Right ventricle myocardium superior (tissue), 1 donor: Measurements from ENCODE around the gene CHCHD2. TPM values are rescaled to one million over a fixed set of nuclear protein-coding genes. Genes with fewer than 3 reads are reported as not detected.
"Not testable (repeated sequence)": the region's sequence is repeated elsewhere in the genome, so short reads cannot be mapped to it uniquely, and the experiment has no call there.

ENCODE experiments used
- ATAC-seq: fragments of 200-7000 bp; cut with Tn5 transposase; one replicate; pipeline ENCODE4 v1.9.1; 2020; ENCODE audit warnings: mild to moderate bottlenecking; ENCODE audit not compliant: poor library complexity
- DNase-seq: peaks from one replicate; pipeline ENCODE4 v3.0.0-alpha.2; 2020
- intact Hi-C: fragments of 100-400 bp; cut with DNase I; formaldehyde crosslinking; loops from one replicate; pipeline ENCODE4 v1.11.2; 2022
- total RNA-seq: library from RNA; stranded (reverse); fragmentation: NEBNext Ultra II Directional; extraction: Animal tissue kit (Norgen Biotek cat#: 25700); gene quantifications from one replicate; pipeline ENCODE4 v1.2.1, GENCODE V29; 2021
- donor health status: DM: no; HTN: yes; CAD: no; lungs with severe emphysema.

CHCHD2 gene
- total RNA-seq, 1 donor from 2014 or later = 474 TPM

DNA sequence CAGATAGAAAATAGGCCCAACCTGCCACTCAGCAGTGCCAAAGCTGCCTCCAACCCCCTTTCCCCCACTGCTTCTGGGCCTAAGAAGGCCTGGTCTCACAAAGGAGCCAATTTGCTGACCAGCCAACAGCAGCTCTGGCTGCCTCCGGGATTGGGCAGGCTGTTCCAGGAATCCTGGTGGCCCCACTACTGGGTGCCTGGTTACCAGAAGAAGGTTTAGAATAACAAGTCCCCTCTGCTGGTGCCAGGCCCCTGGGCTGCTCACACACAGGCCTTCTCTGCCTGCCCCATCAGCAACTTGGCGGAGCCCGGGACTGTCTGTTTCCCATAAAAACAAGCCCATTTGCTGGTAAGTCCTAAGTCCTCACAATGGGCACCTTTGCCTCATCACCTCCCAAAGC is 14.7 kb downstream of the CHCHD2 start:
- DNase-seq (peak; percentile 86), ATAC-seq (peak; percentile 88)
- intact Hi-C loops = no loop called here

- DNase-seq = no peak
- intact Hi-C loops = no loop called here
- ATAC-seq = no peak
Measured at GRCh38 chr7:56087445-56087844, 18.8 kb downstream of the CHCHD2 start.

- intact Hi-C loops = no loop called here
- no peak for DNase-seq
- ATAC-seq = no peak
Measured at GRCh38 chr7:56086761-56087160, 19.5 kb downstream of the CHCHD2 start.

DNA sequence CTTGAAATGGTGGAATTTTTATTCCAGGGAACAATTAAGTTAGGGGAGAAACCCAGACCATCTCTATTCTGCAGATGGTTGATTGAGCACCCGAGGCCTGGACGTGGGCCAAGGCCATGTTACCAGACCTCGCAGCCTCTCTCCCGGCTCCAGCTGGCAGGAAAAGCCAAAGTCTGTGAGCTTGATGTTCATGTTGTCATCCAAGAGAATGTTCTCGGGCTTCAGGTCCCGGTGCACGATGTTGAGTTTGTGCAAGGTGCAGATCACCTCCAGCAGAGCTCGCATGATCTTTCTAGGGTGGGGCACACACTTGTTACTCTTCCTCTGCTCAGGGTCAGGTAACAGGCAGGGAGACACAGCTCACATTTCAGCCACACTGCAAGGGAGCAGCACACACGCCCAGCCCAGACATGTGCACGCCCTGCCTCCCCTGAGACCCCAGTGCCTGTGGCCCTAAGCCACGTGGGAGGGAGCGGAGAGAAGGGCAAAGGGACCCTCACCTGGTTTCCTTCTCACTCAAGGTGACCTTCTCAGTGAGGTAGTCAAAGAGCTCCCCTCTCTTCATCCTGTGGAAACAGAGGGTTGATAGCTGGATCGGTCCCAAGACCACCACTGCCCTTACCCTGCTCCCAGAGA is 23.0 kb downstream of the CHCHD2 start:
- peak; percentile 57 for ATAC-seq
- intact Hi-C loops = no loop called here
- DNase-seq = peak; percentile 84

GRCh38 chr7:56081626-56082340 is 24.5 kb downstream of the CHCHD2 start:
- DNase-seq (peak; percentile 38), ATAC-seq (no peak)
- intact Hi-C loops = no loop called here

DNA sequence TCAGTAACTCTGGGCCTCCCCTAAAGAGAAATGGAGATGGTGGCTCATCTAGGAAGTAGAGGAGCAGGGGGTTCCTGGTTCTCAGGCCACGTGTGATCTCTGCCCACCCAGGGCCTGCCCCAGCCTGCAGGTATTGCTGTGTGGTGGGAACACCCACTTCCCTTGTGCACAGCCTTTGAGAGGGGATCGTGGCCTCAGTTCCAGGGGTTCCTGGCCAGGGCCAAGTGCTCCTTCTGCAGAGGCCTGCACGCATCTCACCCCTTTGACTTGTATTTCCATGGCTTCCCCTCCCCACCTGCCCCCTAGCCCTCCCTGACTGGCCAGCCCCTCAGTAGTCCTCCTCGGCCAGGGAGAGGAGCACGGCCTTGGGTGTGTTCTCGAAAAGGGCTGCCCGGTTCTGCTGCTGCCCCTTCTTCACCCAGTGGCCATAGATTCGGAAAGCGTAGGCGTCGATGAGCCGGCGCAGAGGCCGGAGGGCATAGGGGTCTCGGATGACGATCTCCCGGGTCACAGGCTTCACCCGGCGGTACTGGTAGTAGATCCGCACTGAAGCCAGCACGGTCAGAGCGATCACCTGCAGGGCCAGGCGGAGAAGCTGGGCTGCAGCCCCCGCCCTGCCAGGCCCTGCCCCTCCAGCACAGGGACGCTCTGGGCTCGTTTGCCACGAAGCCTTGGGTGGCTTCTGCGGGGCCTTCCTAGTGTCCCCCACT is 25.4 kb downstream of the CHCHD2 start:
- ATAC-seq, intact Hi-C loops: not testable (repeated sequence)
- peak; percentile 27 for DNase-seq

DNA sequence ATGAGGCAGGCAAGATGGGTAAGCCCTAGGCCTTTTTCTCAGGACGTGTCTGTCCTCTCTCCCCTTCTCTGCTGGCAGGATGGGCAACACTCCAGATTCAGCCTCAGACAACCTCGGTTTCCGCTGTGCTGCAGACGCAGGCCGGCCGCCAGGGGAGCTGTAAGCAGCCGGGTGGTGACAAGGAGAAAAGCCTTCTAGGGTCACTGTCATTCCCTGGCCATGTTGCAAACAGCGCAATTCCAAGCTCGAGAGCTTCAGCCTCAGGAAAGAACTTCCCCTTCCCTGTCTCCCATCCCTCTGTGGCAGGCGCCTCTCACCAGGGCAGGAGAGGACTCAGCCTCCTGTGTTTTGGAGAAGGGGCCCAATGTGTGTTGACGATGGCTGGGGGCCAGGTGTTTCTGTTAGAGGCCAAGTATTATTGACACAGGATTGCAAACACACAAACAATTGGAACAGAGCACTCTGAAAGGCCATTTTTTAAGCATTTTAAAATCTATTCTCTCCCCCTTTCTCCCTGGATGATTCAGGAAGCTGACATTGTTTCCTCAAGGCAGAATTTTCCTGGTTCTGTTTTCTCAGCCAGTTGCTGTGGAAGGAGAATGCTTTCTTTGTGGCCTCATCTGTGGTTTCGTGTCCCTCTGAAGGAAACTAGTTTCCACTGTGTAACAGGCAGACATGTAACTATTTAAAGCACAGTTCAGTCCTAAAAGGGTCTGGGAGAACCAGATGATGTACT is 26.7 kb downstream of the CHCHD2 start:
- peak; percentile 89 for ATAC-seq
- peak; percentile 92 for DNase-seq
- intact Hi-C loops = loop anchor here (10.0 kb wide), 2 partner anchors 75 to 435 kb away; no protein-coding TSS in a partner anchor

DNA sequence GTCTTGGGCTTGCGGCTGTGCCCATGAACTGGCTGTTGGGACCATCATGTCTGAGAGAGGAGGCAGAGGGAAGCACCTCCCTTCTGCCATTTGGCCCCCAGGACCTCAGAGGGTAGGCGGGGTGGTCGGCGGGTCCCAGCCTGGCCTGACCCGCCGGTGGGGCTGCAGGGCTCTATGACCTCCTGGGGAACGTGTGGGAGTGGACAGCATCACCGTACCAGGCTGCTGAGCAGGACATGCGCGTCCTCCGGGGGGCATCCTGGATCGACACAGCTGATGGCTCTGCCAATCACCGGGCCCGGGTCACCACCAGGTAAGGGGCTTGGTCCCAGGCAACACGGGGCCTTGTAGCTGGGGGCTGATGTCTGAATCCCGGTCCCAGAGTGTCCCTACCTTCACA is 28.1 kb downstream of the CHCHD2 start:
- no peak for ATAC-seq
- intact Hi-C loops = loop anchor here (10.0 kb wide), 2 partner anchors 73 to 433 kb away; no protein-coding TSS in a partner anchor
- DNase-seq = peak; percentile 32

DNA sequence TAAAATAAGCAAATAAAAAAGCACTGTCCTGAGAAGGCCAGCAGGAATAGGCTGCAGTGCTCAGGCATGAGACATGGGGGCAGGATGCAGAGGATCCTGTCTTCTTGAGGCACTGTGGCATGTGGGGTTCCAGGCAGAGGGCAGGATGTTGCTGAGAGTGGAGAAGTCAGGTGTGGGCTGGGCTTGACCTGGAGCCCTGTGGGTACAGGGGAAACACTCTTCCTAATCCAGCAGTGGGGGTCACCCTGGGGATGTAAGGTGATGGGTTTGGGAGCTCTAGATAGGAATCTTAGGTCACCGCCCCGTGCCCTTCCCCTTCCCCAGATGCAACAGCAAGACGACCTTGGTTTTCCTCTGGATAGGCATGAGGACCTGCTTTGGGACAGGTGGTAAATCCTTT is 28.6 kb downstream of the CHCHD2 start:
- DNase-seq = peak; percentile 17
- ATAC-seq = no peak
- intact Hi-C loops = loop anchor here (10.0 kb wide), 2 partner anchors 73 to 433 kb away; no protein-coding TSS in a partner anchor

GRCh38 chr7:56074371-56074791 is 31.9 kb downstream of the CHCHD2 start:
- ATAC-seq (peak; percentile 90), DNase-seq (peak; percentile 91)
- intact Hi-C loops = loop anchor here (10.0 kb wide), 2 partner anchors 70 to 430 kb away; no protein-coding TSS in a partner anchor

DNA sequence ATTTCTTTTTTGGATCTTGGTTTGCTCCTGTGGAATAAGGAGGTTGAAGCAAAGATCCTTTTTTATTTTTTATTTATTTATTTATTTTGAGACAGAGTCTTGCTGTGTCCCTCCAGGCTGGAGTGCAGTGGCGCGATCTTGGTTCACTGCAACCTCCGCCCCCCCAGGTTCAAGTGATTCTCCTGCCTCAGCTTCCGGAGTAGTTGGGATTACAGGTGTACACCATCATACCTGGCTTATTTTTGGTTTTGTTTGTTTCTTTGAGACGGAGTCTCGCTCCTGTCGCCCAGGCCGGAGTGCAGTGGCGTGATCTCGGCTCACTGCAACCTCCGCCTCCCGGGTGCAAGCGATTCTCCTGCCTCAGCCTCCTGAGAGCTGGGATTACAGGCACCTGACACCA is 39.9 kb downstream of the CHCHD2 start:
- intact Hi-C loops, ATAC-seq: not testable (repeated sequence)
- DNase-seq = peak; percentile 20

- DNase-seq (peak; percentile 96), ATAC-seq (peak; percentile 99)
- intact Hi-C loops = no loop called here
Measured at GRCh38 chr7:56063882-56064625, 42.2 kb downstream of the CHCHD2 start, which contains the start of gene SUMF2. SUMF2 (plus strand) TSS chr7:56064286; CDS start chr7:56064312, 26 bp downstream.

GRCh38 chr7:56063500-56063881 is 42.8 kb downstream of the CHCHD2 start:
- intact Hi-C loops = no loop called here
- no peak for ATAC-seq

DNA sequence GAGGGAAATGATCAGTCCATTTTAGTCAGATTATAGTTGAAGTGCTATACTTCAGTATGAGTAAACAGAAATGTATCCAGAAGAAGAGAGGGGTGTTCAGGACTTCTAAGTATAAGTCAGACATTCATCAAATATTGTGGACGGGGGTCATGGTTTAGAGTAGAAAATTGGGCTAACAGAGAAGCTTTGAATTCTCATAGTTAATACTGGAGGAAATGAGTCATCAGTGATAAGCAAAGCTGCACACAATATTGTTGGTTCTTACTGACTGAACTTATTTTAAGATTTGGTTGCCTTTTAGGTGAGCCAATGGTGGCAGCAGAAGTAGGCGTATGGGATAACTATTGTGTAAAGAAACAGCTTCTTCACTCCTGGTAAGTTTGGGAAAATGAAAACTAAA is 43.9 kb downstream of the CHCHD2 start:
- intact Hi-C loops = no loop called here
- DNase-seq (no peak), ATAC-seq (no peak)

More at GRCh38 chr7:56063500-56063881, 42.8 kb downstream of the CHCHD2 start:
- no peak for DNase-seq

GRCh38 chr7:56053993-56054392 is 52.3 kb downstream of the CHCHD2 start:
- DNase-seq (no peak), ATAC-seq (no peak)
- intact Hi-C loops = no loop called here

DNA sequence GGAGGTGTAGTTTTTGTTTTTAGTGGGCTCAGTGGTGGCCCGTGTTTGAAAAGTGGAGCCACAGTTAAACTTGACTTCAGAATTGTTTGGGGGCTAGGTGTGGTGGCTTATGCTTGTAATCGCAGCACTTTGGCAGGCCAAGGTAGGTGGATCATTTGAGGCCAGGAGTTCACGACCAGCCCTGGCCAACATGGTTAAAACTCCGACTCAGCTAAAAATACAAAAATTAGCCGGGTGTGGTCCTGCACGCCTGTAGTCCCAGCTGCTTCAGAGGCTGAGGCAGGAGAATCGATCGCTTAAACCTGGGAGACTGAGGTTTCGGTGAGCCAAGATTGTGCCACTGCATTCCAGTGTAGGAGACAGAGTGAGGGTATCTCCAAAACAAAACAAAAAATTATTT is 52.9 kb downstream of the CHCHD2 start:
- DNase-seq (no peak), ATAC-seq (no peak)
- intact Hi-C loops = no loop called here
